Activated CD4-positive, CD25-positive, alpha-beta regulatory T cell treated with anti-CD3 and anti-CD28 coated beads, Interleukin-2, amount 50 U/mL, for 16 hours (primary cell): Measurements from ENCODE around the gene MOB3B.
"Not testable (repeated sequence)": the region's sequence is repeated elsewhere in the genome, so short reads cannot be mapped to it uniquely, and the experiment has no call there.

Experiments used
- DNase-seq: peaks from one replicate; pipeline ENCODE4 v3.0.0-alpha.2; 2020; ENCODE audit warnings: low read depth, low spot score

Gene MOB3B

GRCh38 chr9:27448356-27448755 lies 81.3 kb downstream of the MOB3B start:
- DNase-seq = not testable (repeated sequence)

- no peak for DNase-seq
Observed at GRCh38 chr9:27447031-27447683, 82.5 kb downstream of the MOB3B start.

- no peak for DNase-seq
Observed at GRCh38 chr9:27445688-27446087, 83.9 kb downstream of the MOB3B start.

- DNase-seq = no peak
Observed at GRCh38 chr9:27445057-27445595, 84.5 kb downstream of the MOB3B start.

- DNase-seq = no peak
Observed at GRCh38 chr9:27442464-27442863, 87.2 kb downstream of the MOB3B start.

- no peak for DNase-seq
Observed at GRCh38 chr9:27441741-27442070, 87.9 kb downstream of the MOB3B start.

GRCh38 chr9:27440888-27441740 lies 88.5 kb downstream of the MOB3B start:
- DNase-seq = no peak

- no peak for DNase-seq
Observed at GRCh38 chr9:27438522-27438921, 91.1 kb downstream of the MOB3B start.

GRCh38 chr9:27437652-27438373 lies 91.8 kb downstream of the MOB3B start:
- DNase-seq = no peak

GRCh38 chr9:27436234-27436633 lies 93.4 kb downstream of the MOB3B start:
- DNase-seq = no peak

- no peak for DNase-seq
Observed at GRCh38 chr9:27433631-27434325, 95.8 kb downstream of the MOB3B start.

GRCh38 chr9:27432308-27432707 lies 97.3 kb downstream of the MOB3B start:
- no peak for DNase-seq

- no peak for DNase-seq
Observed at GRCh38 chr9:27431543-27432147, 98.0 kb downstream of the MOB3B start.

- no peak for DNase-seq
Observed at GRCh38 chr9:27430750-27431535, 98.7 kb downstream of the MOB3B start.

- no peak for DNase-seq
Observed at GRCh38 chr9:27429917-27430316, 99.7 kb downstream of the MOB3B start.

GRCh38 chr9:27429436-27429835 lies 100.2 kb downstream of the MOB3B start:
- no peak for DNase-seq

GRCh38 chr9:27428551-27428950 lies 101.1 kb downstream of the MOB3B start:
- no peak for DNase-seq

GRCh38 chr9:27427272-27427643 lies 102.4 kb downstream of the MOB3B start:
- DNase-seq = no peak

- DNase-seq = no peak
Observed at GRCh38 chr9:27426511-27427271, 102.9 kb downstream of the MOB3B start.
